Mesendoderm (in vitro differentiated cells): ENCODE results near the gene SRRD.
"Not testable (repeated sequence)": the region's sequence is repeated elsewhere in the genome, so short reads cannot be mapped to it uniquely, and the experiment has no call there.

ENCODE experiments used
- DNase-seq: peaks from one replicate; pipeline ENCODE4 v3.0.0; 2013
- H2AK5ac ChIP-seq: 2 replicates; pipeline ENCODE4 v1.6.1; 2013; ENCODE audit warnings: low read length, inconsistent platforms
- H2BK120ac ChIP-seq: 2 replicates; pipeline ENCODE4 v1.6.1; 2013; ENCODE audit warnings: low read depth, mild to moderate bottlenecking, low read length, moderate library complexity, mixed read lengths
- H2BK15ac ChIP-seq: replicated peaks from 2 replicates; pipeline ENCODE4 v1.6.1; 2013; ENCODE audit warnings: low read depth, mild to moderate bottlenecking, moderate library complexity
- H2BK5ac ChIP-seq: 2 replicates; pipeline ENCODE4 v1.6.1; 2013; ENCODE audit warnings: low read length, inconsistent platforms
- H3K18ac ChIP-seq: 2 replicates; pipeline ENCODE4 v1.6.1; 2013; ENCODE audit warnings: mild to moderate bottlenecking, low read length, mixed read lengths
- H3K23ac ChIP-seq: one replicate; pipeline ENCODE4 v1.6.1; 2013; ENCODE audit warnings: low read length
- H3K27ac ChIP-seq: 2 replicates; pipeline ENCODE4 v1.5.1; 2013; ENCODE audit warnings: low read depth, mild to moderate bottlenecking, inconsistent platforms, low read length, moderate library complexity
- H3K27me3 ChIP-seq: 2 replicates; pipeline ENCODE4 v1.6.1; 2013; ENCODE audit warnings: low read length, control low read depth, mild to moderate bottlenecking, inconsistent platforms; ENCODE audit not compliant: insufficient read depth, poor library complexity
- H3K36me3 ChIP-seq: 2 replicates; pipeline ENCODE4 v1.6.1; 2013; ENCODE audit warnings: low read length, inconsistent platforms; ENCODE audit not compliant: control insufficient read depth, insufficient read depth
- H3K4ac ChIP-seq: one replicate; pipeline ENCODE4 v1.6.1; 2013; ENCODE audit warnings: low read depth, mild to moderate bottlenecking, low read length, moderate library complexity
- H3K4me1 ChIP-seq: 2 replicates; pipeline ENCODE4 v1.6.1; 2013; ENCODE audit warnings: low read depth, low read length, inconsistent platforms; ENCODE audit not compliant: control insufficient read depth
- H3K4me2 ChIP-seq: 2 replicates; pipeline ENCODE4 v1.6.1; 2013; ENCODE audit warnings: low read length
- H3K4me3 ChIP-seq: 2 replicates; pipeline ENCODE4 v1.5.1; 2013; ENCODE audit warnings: mild to moderate bottlenecking, low read length
- H3K56ac ChIP-seq: one replicate; pipeline ENCODE4 v1.6.1; 2013; ENCODE audit warnings: low read length
- H3K79me1 ChIP-seq: 2 replicates; pipeline ENCODE4 v1.6.1; 2013; ENCODE audit warnings: low read length, inconsistent platforms
- H3K79me2 ChIP-seq: 2 replicates; pipeline ENCODE4 v1.6.1; 2013; ENCODE audit warnings: mild to moderate bottlenecking, low read length; ENCODE audit not compliant: control insufficient read depth, insufficient read depth
- H3K9ac ChIP-seq: 2 replicates; pipeline ENCODE4 v1.6.1; 2013; ENCODE audit warnings: low read length, inconsistent platforms
- H4K5ac ChIP-seq: one replicate; pipeline ENCODE4 v1.6.1; 2013; ENCODE audit warnings: low read length
- H4K8ac ChIP-seq: one replicate; pipeline ENCODE4 v1.6.1; 2013; ENCODE audit warnings: low read depth, mild to moderate bottlenecking, control low read depth, low read length, moderate library complexity
- WGBS: extraction: QIAGEN DNeasy Blood & Tissue Kit; methylation state at CpG from one replicate; pipeline ENCODE4 v1.1.7; 2013; ENCODE audit warnings: low lambda C conversion rate, missing lambda C conversion rate; ENCODE audit not compliant: insufficient coverage; ENCODE audit errors: extremely low coverage; 5-methylcytosine and 5-hydroxymethylcytosine counted together

Gene SRRD

GRCh38 chr22:26528518-26528917 lies 44.8 kb downstream of the SRRD start:
- H3K23ac ChIP-seq, H2BK5ac ChIP-seq, H3K4me2 ChIP-seq, H3K79me2 ChIP-seq, H3K27ac ChIP-seq, H2BK120ac ChIP-seq, H4K8ac ChIP-seq, H4K5ac ChIP-seq, H3K4ac ChIP-seq, H3K56ac ChIP-seq, H3K4me1 ChIP-seq, H3K27me3 ChIP-seq, H2BK15ac ChIP-seq, H3K4me3 ChIP-seq, H2AK5ac ChIP-seq, DNase-seq, H3K9ac ChIP-seq, H3K18ac ChIP-seq, H3K79me1 ChIP-seq: not testable (repeated sequence)
- peaks cover 27% of the 10 kb centered on the region for H3K36me3 ChIP-seq
- no CpG with 5 or more reads among the region's 9 CpGs for WGBS

DNA sequence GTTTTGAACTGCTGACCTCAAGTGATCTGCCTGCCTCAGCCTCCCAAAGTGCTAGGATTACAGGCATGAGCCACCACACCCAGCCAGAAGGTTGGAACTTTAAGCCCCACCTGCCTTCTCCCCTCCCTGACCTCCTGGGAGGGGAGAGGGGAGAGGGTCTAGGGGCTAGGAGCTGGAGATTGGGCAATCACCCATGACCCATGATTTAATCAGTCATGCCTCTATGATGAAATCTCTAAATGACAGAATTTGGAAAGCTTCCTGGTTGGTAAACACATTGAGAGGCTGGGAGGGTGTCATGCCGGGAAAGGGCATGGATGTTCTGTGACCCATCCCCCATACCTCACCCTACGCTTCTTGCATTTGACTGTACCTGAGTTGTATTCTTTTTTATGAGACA lies 45.7 kb downstream of the SRRD start:
- Histone ChIP-seq H3K27ac (no peak overlapping the region), H3K36me3 (peaks cover 30% of the 10 kb centered on the region), H4K5ac (no peak overlapping the region), H2BK15ac (no peak overlapping the region), H2BK120ac (no peak overlapping the region), H4K8ac (no peak overlapping the region), H3K4me1 (no peaks in the 10 kb centered on the region), H3K9ac (no peak overlapping the region), H3K79me2 (no peaks in the 10 kb centered on the region), H3K4me2 (no peak overlapping the region), H2BK5ac (no peak overlapping the region), H3K56ac (no peak overlapping the region), H3K79me1 (peaks cover 3% of the 10 kb centered on the region), H2AK5ac (no peak overlapping the region), H3K18ac (no peak overlapping the region), H3K23ac (no peak overlapping the region), H3K27me3 (no peaks in the 10 kb centered on the region), H3K4me3 (no peak overlapping the region), H3K4ac (no peak overlapping the region)
- DNase-seq: no peak
- WGBS: no CpG with 5 or more reads among the region's 2 CpGs

- no peak overlapping the region for H3K56ac ChIP-seq
- no peak overlapping the region for H3K4ac ChIP-seq
- no peak overlapping the region for H3K9ac ChIP-seq
- no peaks in the 10 kb centered on the region for H3K79me2 ChIP-seq
- H2BK120ac ChIP-seq: no peak overlapping the region
- peaks cover 11% of the 10 kb centered on the region for H3K79me1 ChIP-seq
- no peak overlapping the region for H3K18ac ChIP-seq
- no peak overlapping the region for H2BK15ac ChIP-seq
- H3K36me3 ChIP-seq: peaks cover 20% of the 10 kb centered on the region
- no peaks in the 10 kb centered on the region for H3K4me1 ChIP-seq
- DNase-seq: no peak
- H3K27me3 ChIP-seq: no peaks in the 10 kb centered on the region
- no peak overlapping the region for H2AK5ac ChIP-seq
- no peak overlapping the region for H2BK5ac ChIP-seq
- H4K5ac ChIP-seq: no peak overlapping the region
- H3K4me2 ChIP-seq: no peak overlapping the region
- no peak overlapping the region for H3K4me3 ChIP-seq
- WGBS: no CpG with 5 or more reads among the region's 7 CpGs
- H4K8ac ChIP-seq: no peak overlapping the region
- H3K23ac ChIP-seq: no peak overlapping the region
- no peak overlapping the region for H3K27ac ChIP-seq
Measured at GRCh38 chr22:26534171-26534855, 50.6 kb downstream of the SRRD start.

- H3K79me1 ChIP-seq: peaks cover 11% of the 10 kb centered on the region
- no peak overlapping the region for H3K4me3 ChIP-seq
- H4K5ac ChIP-seq: no peak overlapping the region
- no peak for DNase-seq
- WGBS: no CpG with 5 or more reads among the region's 13 CpGs
- H2BK15ac ChIP-seq: no peak overlapping the region
- no peak overlapping the region for H2BK5ac ChIP-seq
- no peak overlapping the region for H3K23ac ChIP-seq
- no peak overlapping the region for H3K56ac ChIP-seq
- no peak overlapping the region for H4K8ac ChIP-seq
- H3K36me3 ChIP-seq: peaks cover 15% of the 10 kb centered on the region
- H3K18ac ChIP-seq: no peak overlapping the region
- no peaks in the 10 kb centered on the region for H3K27me3 ChIP-seq
- H3K27ac ChIP-seq: no peak overlapping the region
- no peaks in the 10 kb centered on the region for H3K4me1 ChIP-seq
- no peak overlapping the region for H2BK120ac ChIP-seq
- no peaks in the 10 kb centered on the region for H3K79me2 ChIP-seq
- H3K4ac ChIP-seq: no peak overlapping the region
- no peak overlapping the region for H2AK5ac ChIP-seq
- H3K9ac ChIP-seq: no peak overlapping the region
- no peak overlapping the region for H3K4me2 ChIP-seq
Measured at GRCh38 chr22:26534874-26535602, 51.4 kb downstream of the SRRD start.

GRCh38 chr22:26535603-26535908 lies 51.9 kb downstream of the SRRD start:
- Histone ChIP-seq H4K5ac (no peak overlapping the region), H3K4me2 (no peak overlapping the region), H4K8ac (no peak overlapping the region), H2BK120ac (no peak overlapping the region), H3K27me3 (no peaks in the 10 kb centered on the region), H3K79me1 (peaks cover 11% of the 10 kb centered on the region), H3K56ac (no peak overlapping the region), H3K4ac (no peak overlapping the region), H2BK15ac (no peak overlapping the region), H2BK5ac (no peak overlapping the region), H3K79me2 (no peaks in the 10 kb centered on the region), H3K4me1 (no peaks in the 10 kb centered on the region), H2AK5ac (no peak overlapping the region), H3K27ac (no peak overlapping the region), H3K4me3 (no peak overlapping the region), H3K18ac (no peak overlapping the region), H3K23ac (no peak overlapping the region), H3K36me3 (peaks cover 13% of the 10 kb centered on the region), H3K9ac (no peak overlapping the region)
- WGBS: no CpG with 5 or more reads among the region's 3 CpGs
- DNase-seq: no peak
